MCF 10A (cell line): Measurements from ENCODE around the gene PECR. TPM values are rescaled to one million over a fixed set of nuclear protein-coding genes. Genes with fewer than 3 reads are reported as not detected.

Experiments used
- BruUV-seq: library from RNA; stranded (reverse); fragments of 400-500 nt; replicated peaks from 2 replicates; lab custom pipeline; 2021; lab: Mats Ljungman, UMichigan
- CTCF ChIA-PET: fragments of 300-600 bp; sonication (Branson Sonifier 250); formaldehyde crosslinking; extraction: SDS; loops from one replicate; lab custom pipeline; 2021; ENCODE audit warnings: antibody characterized with exemption, inconsistent platforms; lab: Yijun Ruan, JAX
- POLR2A ChIA-PET: fragments of 300-600, 350-650 bp; sonication (Branson Sonifier 250); formaldehyde crosslinking; extraction: SDS; loops from one replicate; lab custom pipeline; 2020; ENCODE audit warnings: antibody characterized with exemption, inconsistent platforms; lab: Yijun Ruan, JAX
- DNase-seq: peaks from one replicate; pipeline ENCODE4 v3.0.0-alpha.2; 2018; ENCODE audit not compliant: unreplicated experiment
- H3K27ac Mint-ChIP-seq: one replicate; pipeline ENCODE4 v1.8.0; 2022; ENCODE audit warnings: mild to moderate bottlenecking, low read depth, mixed read lengths; ENCODE audit not compliant: unreplicated experiment
- H3K27me3 Mint-ChIP-seq: one replicate; pipeline ENCODE4 v1.8.0; 2022; ENCODE audit warnings: mixed read lengths; ENCODE audit not compliant: insufficient read depth, unreplicated experiment
- H3K36me3 Mint-ChIP-seq: one replicate; pipeline ENCODE4 v1.8.0; 2022; ENCODE audit warnings: mild to moderate bottlenecking, moderate library complexity, mixed read lengths; ENCODE audit not compliant: insufficient read depth, unreplicated experiment
- H3K4me1 Mint-ChIP-seq: one replicate; pipeline ENCODE4 v1.8.0; 2022; ENCODE audit warnings: mixed read lengths; ENCODE audit not compliant: insufficient read depth, unreplicated experiment
- H3K4me3 Mint-ChIP-seq: one replicate; pipeline ENCODE4 v1.8.0; 2022; ENCODE audit warnings: mild to moderate bottlenecking, moderate library complexity, mixed read lengths; ENCODE audit not compliant: unreplicated experiment
- H3K9me3 Mint-ChIP-seq: one replicate; pipeline ENCODE4 v1.8.0; 2022; ENCODE audit warnings: mixed read lengths; ENCODE audit not compliant: unreplicated experiment
- intact Hi-C: fragments of 100-400 bp; cut with micrococcal nuclease; formaldehyde crosslinking; loops from 2 replicates; pipeline ENCODE4 v1.14.1; 2022
- total RNA-seq: library from RNA; stranded (reverse); gene quantifications from 2 replicates; pipeline ENCODE4 v1.2.3, GENCODE V29; 2022
- TF ChIP-seq, protein P1 (sequence below): fragments of 200-600 bp; IDR thresholded peaks from one replicate; pipeline ENCODE4 v1.8.0; 2022; ENCODE audit warnings: antibody characterized with exemption, mild to moderate bottlenecking; ENCODE audit not compliant: unreplicated experiment

Gene PECR
- total RNA-seq, 1 experiment from 2014 or later = 8.3 TPM

DNA sequence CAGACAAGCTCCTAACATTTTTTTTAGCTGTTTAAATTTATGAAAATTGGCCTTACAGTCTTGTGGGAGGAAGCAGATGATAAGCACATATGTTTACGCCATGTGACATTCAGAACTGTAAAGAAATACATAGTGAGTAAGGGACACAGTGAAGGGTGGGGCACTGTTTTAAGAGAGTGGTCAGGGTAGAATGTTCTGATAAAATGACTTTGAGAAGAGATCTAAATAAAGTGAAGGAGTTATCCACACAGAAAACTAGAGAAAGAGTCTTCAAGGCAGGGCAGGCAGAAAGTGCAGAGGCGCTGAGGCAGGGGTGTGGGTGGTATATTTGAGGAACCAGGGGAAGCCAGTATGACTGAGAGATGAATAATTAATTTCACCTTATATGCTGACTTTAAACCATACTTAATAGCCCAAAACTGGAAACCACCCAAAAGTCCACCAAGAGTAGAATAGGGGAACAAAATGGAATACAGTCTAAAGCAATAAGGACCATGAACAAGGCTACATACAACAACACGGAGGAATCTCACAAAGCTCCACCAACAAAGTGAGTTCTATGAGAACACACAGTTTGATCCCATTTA, 76.8 kb downstream of the PECR start:
- no peak overlapping the region for H3K4me3 Mint-ChIP-seq
- H3K27me3 Mint-ChIP-seq = no peaks in the 10 kb centered on the region
- peak overlapping the region; percentile 39 for H3K27ac Mint-ChIP-seq
- H3K9me3 Mint-ChIP-seq = no peaks in the 10 kb centered on the region
- CTCF ChIA-PET = interaction anchor here (0.6 to 3.0 kb wide), 7 partner anchors 18 to 565 kb away, joined by 3 to 18 read pairs (median 4); no protein-coding TSS in a partner anchor
- TF ChIP-seq, protein P1, sequence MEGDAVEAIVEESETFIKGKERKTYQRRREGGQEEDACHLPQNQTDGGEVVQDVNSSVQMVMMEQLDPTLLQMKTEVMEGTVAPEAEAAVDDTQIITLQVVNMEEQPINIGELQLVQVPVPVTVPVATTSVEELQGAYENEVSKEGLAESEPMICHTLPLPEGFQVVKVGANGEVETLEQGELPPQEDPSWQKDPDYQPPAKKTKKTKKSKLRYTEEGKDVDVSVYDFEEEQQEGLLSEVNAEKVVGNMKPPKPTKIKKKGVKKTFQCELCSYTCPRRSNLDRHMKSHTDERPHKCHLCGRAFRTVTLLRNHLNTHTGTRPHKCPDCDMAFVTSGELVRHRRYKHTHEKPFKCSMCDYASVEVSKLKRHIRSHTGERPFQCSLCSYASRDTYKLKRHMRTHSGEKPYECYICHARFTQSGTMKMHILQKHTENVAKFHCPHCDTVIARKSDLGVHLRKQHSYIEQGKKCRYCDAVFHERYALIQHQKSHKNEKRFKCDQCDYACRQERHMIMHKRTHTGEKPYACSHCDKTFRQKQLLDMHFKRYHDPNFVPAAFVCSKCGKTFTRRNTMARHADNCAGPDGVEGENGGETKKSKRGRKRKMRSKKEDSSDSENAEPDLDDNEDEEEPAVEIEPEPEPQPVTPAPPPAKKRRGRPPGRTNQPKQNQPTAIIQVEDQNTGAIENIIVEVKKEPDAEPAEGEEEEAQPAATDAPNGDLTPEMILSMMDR = no peak
- peaks cover 35% of the 10 kb centered on the region for H3K4me1 Mint-ChIP-seq
- POLR2A ChIA-PET = interaction anchor here (0.6 to 2.6 kb wide), 4 partner anchors 7 to 55 kb away, joined by 3 to 9 read pairs (median 4); no protein-coding TSS in a partner anchor
- DNase-seq = no peak
- no TSS peak for BruUV-seq
- peaks cover 7% of the 10 kb centered on the region for H3K36me3 Mint-ChIP-seq
- intact Hi-C loops = no loop called here

DNA sequence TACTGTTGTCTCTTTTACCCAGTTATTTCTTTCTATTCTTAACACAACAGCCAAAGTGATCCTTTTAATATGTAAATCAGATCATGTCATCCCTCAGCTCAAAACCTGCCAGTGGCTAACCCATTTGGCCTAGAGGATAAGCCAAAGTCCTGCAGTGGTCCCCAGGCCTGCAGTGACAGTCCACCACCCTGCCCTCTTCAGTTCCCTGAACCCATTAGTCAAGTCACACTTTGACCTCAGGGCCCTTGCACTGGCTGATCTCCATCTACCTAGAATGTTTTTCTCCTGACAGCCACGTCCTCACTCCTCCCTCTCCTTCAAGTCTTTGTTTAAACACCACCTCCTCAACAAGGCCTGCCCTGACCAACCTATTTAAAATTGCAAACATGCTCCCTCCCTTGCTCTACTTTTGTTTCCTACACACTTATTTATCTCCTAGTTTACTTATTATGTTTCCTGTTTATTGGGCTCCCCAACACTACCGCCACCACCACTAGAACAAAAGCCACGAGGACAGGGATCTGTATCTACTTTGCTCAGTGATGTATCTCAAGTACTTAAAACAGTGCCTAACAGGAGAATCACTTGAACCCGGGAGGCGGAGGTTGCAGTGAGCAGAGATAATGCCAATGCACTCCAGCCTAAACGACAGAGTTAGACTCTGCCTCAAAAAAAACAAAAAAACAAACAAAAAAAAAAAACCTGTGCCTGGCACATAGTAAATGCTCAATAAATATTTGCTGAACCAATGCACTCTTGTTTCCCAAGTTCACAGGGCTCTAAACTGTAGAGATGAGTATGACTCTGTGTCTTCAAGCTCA, 77.5 kb downstream of the PECR start:
- H3K27me3 Mint-ChIP-seq = no peaks in the 10 kb centered on the region
- H3K4me1 Mint-ChIP-seq = peaks cover 35% of the 10 kb centered on the region
- intact Hi-C loops = no loop called here
- H3K9me3 Mint-ChIP-seq = no peaks in the 10 kb centered on the region
- CTCF ChIA-PET = interaction anchor here (1.1 to 3.0 kb wide), 3 partner anchors 19 to 54 kb away, joined by 4 to 18 read pairs (median 7); no protein-coding TSS in a partner anchor
- peaks cover 7% of the 10 kb centered on the region for H3K36me3 Mint-ChIP-seq
- POLR2A ChIA-PET = interaction anchor here (0.6 to 2.6 kb wide), 2 partner anchors 10 to 18 kb away, joined by 3 to 9 read pairs; no protein-coding TSS in a partner anchor
- no TSS peak for BruUV-seq
- TF ChIP-seq, protein P1 = no peak
- no peak overlapping the region for H3K27ac Mint-ChIP-seq
- H3K4me3 Mint-ChIP-seq = no peak overlapping the region
- no peak for DNase-seq

DNA sequence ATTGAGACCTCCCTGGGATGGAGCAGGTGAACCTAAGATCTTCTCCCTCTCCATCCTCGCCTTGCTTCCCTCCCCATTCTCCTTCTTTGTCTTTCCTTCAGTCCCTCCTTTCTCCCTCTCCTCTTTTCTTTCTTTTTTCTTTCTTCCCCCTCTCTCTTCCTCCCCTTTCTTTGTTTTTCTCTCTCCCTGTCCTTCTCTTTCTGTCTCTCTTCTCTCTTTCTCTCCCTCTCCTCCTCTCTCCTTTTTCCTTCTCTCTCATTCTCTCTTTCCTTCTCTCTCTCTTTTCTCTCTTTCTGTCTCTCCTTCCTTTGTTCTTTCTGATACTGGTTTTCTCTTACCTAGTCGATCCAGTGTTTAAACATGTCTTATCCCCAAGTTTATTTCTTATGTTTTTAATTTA, 78.9 kb downstream of the PECR start:
- POLR2A ChIA-PET = no interaction called here
- no peaks in the 10 kb centered on the region for H3K27me3 Mint-ChIP-seq
- CTCF ChIA-PET = interaction anchor here (0.7 kb wide), 1 partner anchor 22 kb away, joined by 3 read pairs; no protein-coding TSS in a partner anchor
- no peak overlapping the region for H3K27ac Mint-ChIP-seq
- no peak overlapping the region for H3K4me3 Mint-ChIP-seq
- no TSS peak for BruUV-seq
- peaks cover 35% of the 10 kb centered on the region for H3K4me1 Mint-ChIP-seq
- intact Hi-C loops = no loop called here
- TF ChIP-seq, protein P1 = no peak
- H3K9me3 Mint-ChIP-seq = no peaks in the 10 kb centered on the region
- peaks cover 7% of the 10 kb centered on the region for H3K36me3 Mint-ChIP-seq
- DNase-seq = no peak

DNA sequence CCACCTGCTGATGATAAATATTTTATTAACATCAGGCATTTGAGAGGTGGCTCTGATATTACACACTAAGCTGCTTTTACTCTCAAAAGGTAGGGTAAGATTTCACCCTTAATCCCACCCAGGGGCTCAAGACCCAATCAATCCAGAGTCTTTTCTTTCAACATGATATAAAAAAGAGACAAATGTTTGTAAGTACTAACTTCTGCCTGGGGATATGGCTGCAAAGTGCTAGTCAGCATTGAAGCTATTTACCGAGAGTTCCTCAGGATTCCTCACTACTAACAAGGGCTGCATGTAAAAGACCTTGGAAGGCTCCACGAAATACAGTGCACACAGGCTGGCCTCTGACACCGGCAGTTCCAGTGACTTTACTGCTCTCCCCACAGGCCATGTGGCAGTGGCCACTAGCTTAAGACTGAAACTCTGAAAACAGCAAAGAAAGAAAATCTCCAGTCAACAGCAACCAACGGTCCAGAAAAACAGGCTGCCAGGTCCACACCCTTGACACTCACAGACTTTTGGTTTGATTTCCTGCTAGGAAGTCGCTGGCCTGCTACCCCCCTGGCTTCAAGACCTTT, 79.4 kb downstream of the PECR start:
- ChIA-PET CTCF (interaction anchor here (0.7 to 1.3 kb wide), 2 partner anchors 21 to 23 kb away, joined by 3 to 6 read pairs; no protein-coding TSS in a partner anchor), POLR2A (interaction anchor here (0.8 to 1.0 kb wide), 2 partner anchors 10 to 17 kb away, joined by 3 read pairs; no protein-coding TSS in a partner anchor)
- TF ChIP-seq, protein P1 = no peak
- no peak overlapping the region for H3K27ac Mint-ChIP-seq
- no peaks in the 10 kb centered on the region for H3K27me3 Mint-ChIP-seq
- peaks cover 35% of the 10 kb centered on the region for H3K4me1 Mint-ChIP-seq
- no TSS peak for BruUV-seq
- no peak for DNase-seq
- H3K9me3 Mint-ChIP-seq = no peaks in the 10 kb centered on the region
- H3K4me3 Mint-ChIP-seq = no peak overlapping the region
- intact Hi-C loops = no loop called here
- H3K36me3 Mint-ChIP-seq = peaks cover 7% of the 10 kb centered on the region
